H1 (cell line): ENCODE results near the gene VSIR. TPM values are rescaled to one million over a fixed set of nuclear protein-coding genes. Genes with fewer than 3 reads are reported as not detected.

ENCODE experiments used
- CTCF ChIA-PET: fragments of 300-600 bp; sonication (Branson Sonifier 250); formaldehyde crosslinking; loops from one replicate; lab custom pipeline; 2021; ENCODE audit not compliant: partially characterized antibody; lab: Charles Lee
- POLR2A ChIA-PET: fragments of 300-600 bp; sonication (Branson Sonifier 250); formaldehyde crosslinking; loops from one replicate; lab custom pipeline; 2021; ENCODE audit warnings: inconsistent platforms; ENCODE audit not compliant: partially characterized antibody; lab: Charles Lee
- DNase-seq, 2 experiments: peaks; one replicate each; pipeline versions ENCODE4 v3.0.0 to v3.0.0-alpha.2; 2010 to 2022; ENCODE audit warnings: low spot score in 2 of 2, low read depth in 1 of 2, mixed read lengths in 1 of 2
- FAIRE-seq: peaks from 2 replicates; lab custom pipeline; 2011; peaks lifted over from hg19 to GRCh38; lab: Jason Lieb, UNC
- H2AFZ ChIP-seq: 2 replicates; pipeline ENCODE4 v1.8.1; 2012; ENCODE audit warnings: low read length, inconsistent platforms
- H2AK5ac ChIP-seq: 2 replicates; pipeline ENCODE4 v1.6.1; 2013; ENCODE audit warnings: low read depth, low read length
- H2BK120ac ChIP-seq: replicated peaks from 2 replicates; pipeline ENCODE3; 2013; ENCODE audit warnings: low read depth, low read length, inconsistent platforms
- H2BK12ac ChIP-seq: 2 replicates; pipeline ENCODE4 v1.6.1; 2013; ENCODE audit warnings: low read depth, low read length
- H2BK15ac ChIP-seq: 2 replicates; pipeline ENCODE4 v1.6.1; 2013; ENCODE audit warnings: low read length
- H2BK20ac ChIP-seq: 2 replicates; pipeline ENCODE4 v1.6.1; 2013; ENCODE audit warnings: low read length
- H2BK5ac ChIP-seq: 2 replicates; pipeline ENCODE4 v1.6.1; 2013; ENCODE audit warnings: low read depth, low read length
- H3K14ac ChIP-seq: 2 replicates; pipeline ENCODE4 v1.6.1; 2013; ENCODE audit warnings: inconsistent platforms; ENCODE audit not compliant: insufficient read length
- H3K18ac ChIP-seq: 2 replicates; pipeline ENCODE4 v1.6.1; 2013; ENCODE audit warnings: low read length; ENCODE audit errors: extremely low read depth
- H3K23ac ChIP-seq: 2 replicates; pipeline ENCODE4 v1.6.1; 2013; ENCODE audit warnings: inconsistent platforms; ENCODE audit not compliant: insufficient read length
- H3K23me2 ChIP-seq: 2 replicates; pipeline ENCODE4 v1.6.1; 2013; ENCODE audit warnings: low read depth, low read length
- H3K27ac ChIP-seq: 2 replicates; pipeline ENCODE4 v1.6.1; 2011; ENCODE audit warnings: low read depth, low read length, inconsistent platforms
- H3K27me3 ChIP-seq, 4 experiments: replicated peaks in 1 of 4; 1 replicate in 1 of 4; 2 replicates in 3 of 4; pipeline versions ENCODE4 v1.6.1 to v1.8.1; 2011 to 2013; ENCODE audit warnings: low read length in 3 of 4, mild to moderate bottlenecking in 3 of 4, inconsistent platforms in 2 of 4, mixed read lengths in 2 of 4, moderate library complexity in 1 of 4; ENCODE audit not compliant: control insufficient read depth in 3 of 4, insufficient read depth in 3 of 4; ENCODE audit errors: extremely low read depth in 1 of 4
- H3K36me3 ChIP-seq, 4 experiments: 2 replicates each; pipeline versions ENCODE4 v1.6.1 to v1.8.1; 2011 to 2013; ENCODE audit warnings: mild to moderate bottlenecking in 4 of 4, low read length in 3 of 4, moderate library complexity in 2 of 4, control low read depth in 1 of 4, inconsistent platforms in 1 of 4; ENCODE audit not compliant: insufficient read depth in 4 of 4, control insufficient read depth in 2 of 4
- H3K4ac ChIP-seq: replicated peaks from 2 replicates; pipeline ENCODE3; 2013; ENCODE audit warnings: low read length, low read depth, mixed read lengths, inconsistent platforms; ENCODE audit not compliant: insufficient read length
- H3K4me1 ChIP-seq, 4 experiments: replicated peaks in 1 of 4; 1 replicate in 1 of 4; 2 replicates in 3 of 4; pipeline versions ENCODE4 v1.6.1 to v1.8.1; 2011 to 2013; ENCODE audit warnings: low read length in 3 of 4, inconsistent platforms in 2 of 4, mixed read lengths in 1 of 4; ENCODE audit not compliant: insufficient read depth in 4 of 4, control insufficient read depth in 3 of 4
- H3K4me2 ChIP-seq, 2 experiments: 2 replicates each; pipeline versions ENCODE4 v1.6.1 to v1.8.1; 2011 to 2013; ENCODE audit warnings: low read depth in 2 of 2, low read length in 2 of 2, control low read depth in 1 of 2, inconsistent platforms in 1 of 2, mild to moderate bottlenecking in 1 of 2; ENCODE audit not compliant: insufficient read depth in 1 of 2
- H3K4me3 ChIP-seq, 4 experiments: fragments of 200-600, 300-600 bp in 1 of 4; sonication (generic), shearing (Covaris generic), sonication (Bioruptor Twin) in 1 of 4; 2 replicates each; pipeline versions ENCODE4 v1.5.1 to v1.8.1; 2011 to 2016; ENCODE audit warnings: low read length in 4 of 4, low read depth in 3 of 4, control low read depth in 2 of 4, inconsistent platforms in 2 of 4, mild to moderate bottlenecking in 2 of 4, mixed read lengths in 1 of 4, moderate library complexity in 1 of 4; ENCODE audit not compliant: insufficient read depth in 2 of 4; ENCODE audit errors: extremely low read depth in 1 of 4
- H3K56ac ChIP-seq: replicated peaks from 2 replicates; pipeline ENCODE3; 2013; ENCODE audit warnings: low read depth, mild to moderate bottlenecking, mixed read lengths, low read length, inconsistent platforms; ENCODE audit not compliant: insufficient read length
- H3K79me1 ChIP-seq: 2 replicates; pipeline ENCODE4 v1.6.1; 2013; ENCODE audit warnings: low read depth, low read length, control low read depth
- H3K79me2 ChIP-seq, 2 experiments: 2 replicates each; pipeline versions ENCODE4 v1.6.1 to v1.8.1; 2012 to 2013; ENCODE audit warnings: low read length in 2 of 2, mild to moderate bottlenecking in 2 of 2, inconsistent platforms in 1 of 2; ENCODE audit not compliant: insufficient read depth in 2 of 2, control insufficient read depth in 1 of 2
- H3K9ac ChIP-seq, 4 experiments: replicated peaks in 1 of 4; 1 replicate in 1 of 4; 2 replicates in 3 of 4; pipeline versions ENCODE4 v1.6.1 to v1.8.1; 2011 to 2013; ENCODE audit warnings: low read depth in 3 of 4, low read length in 3 of 4, control low read depth in 2 of 4, mild to moderate bottlenecking in 2 of 4, moderate library complexity in 2 of 4, inconsistent platforms in 1 of 4; ENCODE audit errors: extremely low read depth in 1 of 4
- H3K9me3 ChIP-seq, 2 experiments: 2 replicates each; pipeline versions ENCODE4 v1.6.1 to v1.8.1; 2012 to 2013; ENCODE audit warnings: mild to moderate bottlenecking in 2 of 2, moderate library complexity in 2 of 2, control low read depth in 1 of 2, inconsistent platforms in 1 of 2, low read depth in 1 of 2, low read length in 1 of 2, mixed read lengths in 1 of 2; ENCODE audit not compliant: insufficient read depth in 2 of 2
- H4K20me1 ChIP-seq, 2 experiments: replicated peaks in 1 of 2; 2 replicates each; pipeline versions ENCODE3 to v1.8.1; 2011 to 2013; ENCODE audit warnings: inconsistent platforms in 2 of 2, low read length in 2 of 2, mild to moderate bottlenecking in 1 of 2; ENCODE audit not compliant: insufficient read depth in 2 of 2, control insufficient read depth in 1 of 2
- H4K5ac ChIP-seq: 2 replicates; pipeline ENCODE4 v1.6.1; 2013; ENCODE audit warnings: low read length, low read depth, mixed read lengths, inconsistent platforms; ENCODE audit not compliant: insufficient read length
- H4K8ac ChIP-seq: 2 replicates; pipeline ENCODE4 v1.8.0; 2013; ENCODE audit warnings: mild to moderate bottlenecking, moderate library complexity, low read length, inconsistent platforms; ENCODE audit not compliant: insufficient read depth; ENCODE audit errors: extremely low read depth
- H4K91ac ChIP-seq: replicated peaks from 2 replicates; pipeline ENCODE3; 2013; ENCODE audit warnings: low read length, mixed read lengths, inconsistent platforms; ENCODE audit not compliant: insufficient read length
- CREB1 ChIP-seq: IDR thresholded peaks from 2 replicates; pipeline ENCODE4 v1.6.1; 2012; ENCODE audit warnings: inconsistent platforms
- KDM5A ChIP-seq: fragments of 200-600 bp; IDR thresholded peaks from 2 replicates; pipeline ENCODE4 v1.7.1; 2012; ENCODE audit warnings: mild to moderate bottlenecking, low read length, inconsistent platforms, mixed read lengths
- NANOG ChIP-seq: IDR thresholded peaks from 2 replicates; pipeline ENCODE4 v1.6.1; 2011; ENCODE audit warnings: low read length, low read depth, mild to moderate bottlenecking, inconsistent platforms; ENCODE audit not compliant: insufficient read depth, poor library complexity, severe bottlenecking
- POLR2AphosphoS5 ChIP-seq: IDR thresholded peaks from 2 replicates; pipeline ENCODE4 v1.6.1; 2011; ENCODE audit warnings: low read depth, low read length
- WGBS, 2 experiments: shearing (Covaris generic) in 1 of 2; methylation state at CpG; one replicate each; pipeline versions ENCODE4 v1.1.6 to v1.1.7; 2013 to 2015; ENCODE audit warnings: low lambda C conversion rate in 2 of 2, mixed read lengths in 2 of 2, inconsistent platforms in 1 of 2, low coverage in 1 of 2, missing lambda C conversion rate in 1 of 2; ENCODE audit not compliant: insufficient replicate concordance in 2 of 2, insufficient coverage in 1 of 2, insufficient read length in 1 of 2; ENCODE audit errors: extremely low coverage in 1 of 2, missing lambda C conversion rate in 1 of 2; 5-methylcytosine and 5-hydroxymethylcytosine counted together
- polyA plus RNA-seq, 7 experiments: library from polyadenylated mRNA; depleted of rRNA in 3 of 7; stranded (reverse) in 5 of 7; unstranded in 2 of 7; fragments of >200 nt in 5 of 7; fragments of 200-250 nt in 2 of 7; gene quantifications; 1 replicate in 5 of 7; 2 replicates in 1 of 7; 4 replicates in 1 of 7; pipeline versions ENCODE4 v1.2.1 to v1.2.3, GENCODE V29; 2011 to 2013; ENCODE audit warnings: missing spikeins in 2 of 7, mixed read lengths in 2 of 7
- total RNA-seq: library from RNA; stranded (reverse); fragmentation: NEBNext Ultra II Directional; extraction: Animal tissue kit (Norgen Biotek cat#: 25700); gene quantifications from 2 replicates; pipeline ENCODE4 v1.2.1, GENCODE V29; 2021
- TF ChIP-seq, protein P1 (sequence below): IDR thresholded peaks from 2 replicates; pipeline ENCODE4 v1.6.1; 2011; ENCODE audit warnings: low read depth, mild to moderate bottlenecking, low read length; ENCODE audit not compliant: insufficient read depth

Gene VSIR
- total and polyA plus RNA-seq, 2 of the 8 experiments (the other 6 are each of a cell fraction or from before 2014, with no cell fraction given), result 0.33 TPM; not detected in 1

DNA sequence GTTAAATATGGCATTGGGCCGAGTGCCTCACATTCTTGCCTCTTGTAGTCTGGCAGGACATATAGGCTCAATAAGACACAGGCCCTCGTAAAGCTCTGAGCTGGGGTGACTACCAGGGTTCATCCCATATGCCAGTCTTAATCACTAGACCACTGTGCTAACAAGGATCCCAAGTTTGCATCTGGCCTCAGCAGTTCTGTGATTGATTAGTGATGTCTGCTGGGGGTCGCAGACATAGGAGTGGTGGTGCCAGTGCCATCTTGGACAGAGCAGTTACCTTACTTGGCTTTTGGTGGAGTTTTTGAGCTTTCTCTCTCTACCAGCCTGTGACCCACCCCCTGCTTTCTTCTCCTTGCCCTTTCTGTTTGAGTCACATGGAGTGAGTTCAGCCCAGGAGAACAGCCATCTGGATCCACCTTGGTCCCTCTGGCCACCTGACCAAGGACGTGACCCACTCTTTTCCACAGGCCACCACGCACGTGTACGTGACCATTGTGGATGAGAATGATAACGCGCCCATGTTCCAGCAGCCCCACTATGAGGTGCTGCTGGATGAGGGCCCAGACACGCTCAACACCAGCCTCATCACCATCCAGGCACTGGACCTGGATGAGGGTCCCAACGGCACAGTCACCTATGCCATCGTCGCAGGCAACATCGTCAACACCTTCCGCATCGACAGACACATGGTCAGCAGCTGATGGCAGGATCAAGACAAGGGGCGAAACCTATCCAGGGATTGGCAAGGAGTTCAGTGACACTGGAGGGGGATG is 4.1 kb upstream of the VSIR start:
- TF ChIP-seq CREB1 (no peak), KDM5A (no peak), POLR2AphosphoS5 (no peak), NANOG (no peak)
- TF ChIP-seq, protein P1, sequence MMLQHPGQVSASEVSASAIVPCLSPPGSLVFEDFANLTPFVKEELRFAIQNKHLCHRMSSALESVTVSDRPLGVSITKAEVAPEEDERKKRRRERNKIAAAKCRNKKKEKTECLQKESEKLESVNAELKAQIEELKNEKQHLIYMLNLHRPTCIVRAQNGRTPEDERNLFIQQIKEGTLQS, result no peak

More for the DNA sequence above, 4.1 kb upstream of the VSIR start:
- Histone ChIP-seq H3K27me3 (peaks cover 3 to 17% (median 12%) of the 10 kb centered on the region in 4 experiments; a peak in 6 of 7 replicates), H4K5ac (no peak overlapping the region), H3K23ac (no peak overlapping the region), H3K27ac (no peak overlapping the region), H3K18ac (no peak overlapping the region), H3K36me3 (no peaks in the 10 kb centered on the region), H4K8ac (no peak overlapping the region), H2BK20ac (no peak overlapping the region), H3K4me1 (peaks cover 0 to 7% (median under 1%) of the 10 kb centered on the region in 4 experiments; a peak in 3 of 7 replicates), H2BK12ac (no peak overlapping the region), H3K4me2 (no peak overlapping the region), H3K79me1 (no peaks in the 10 kb centered on the region; the same call in 1 of the 2 replicates), H2BK120ac (no peak overlapping the region), H3K23me2 (no peaks in the 10 kb centered on the region; the same call in 1 of the 2 replicates), H3K4ac (no peak overlapping the region), H2BK15ac (no peak overlapping the region), H3K9ac (no peak overlapping the region), H3K4me3 (no peak overlapping the region), H2AFZ (no peak overlapping the region), H2AK5ac (no peak overlapping the region), H4K91ac (no peak overlapping the region), H3K9me3 (0 out of 4 replicates have a peak, but pooled peaks cover 0 to 6% of the 10 kb centered on the region in 2 experiments), H3K56ac (no peak overlapping the region), H3K79me2 (no peaks in the 10 kb centered on the region), H2BK5ac (no peak overlapping the region), H4K20me1 (peaks cover 0 to 2% of the 10 kb centered on the region in 2 experiments), H3K14ac (no peak overlapping the region)
- DNase-seq (no peak), FAIRE-seq (no peak)
- CTCF ChIA-PET, result interaction anchor here (0.7 to 7.1 kb wide), 8 partner anchors 9 to 41 kb away, joined by 3 to 44 read pairs (median 4); no protein-coding TSS in a partner anchor
- 93% methylated on average over 16 of the region's 17 CpGs; no CpG with 5 or more reads in 1 of the 2 experiments for WGBS, 2 experiments
- POLR2A ChIA-PET, result no interaction called here
